GM12801 (cell line): Measurements from ENCODE around the gene NCOA1.

ENCODE experiments used
- CTCF ChIP-seq: IDR thresholded peaks from one replicate; pipeline ENCODE4 v1.5.1; 2011; ENCODE audit warnings: control low read depth; ENCODE audit not compliant: insufficient read length; ENCODE audit errors: extremely low read depth

NCOA1 gene

DNA sequence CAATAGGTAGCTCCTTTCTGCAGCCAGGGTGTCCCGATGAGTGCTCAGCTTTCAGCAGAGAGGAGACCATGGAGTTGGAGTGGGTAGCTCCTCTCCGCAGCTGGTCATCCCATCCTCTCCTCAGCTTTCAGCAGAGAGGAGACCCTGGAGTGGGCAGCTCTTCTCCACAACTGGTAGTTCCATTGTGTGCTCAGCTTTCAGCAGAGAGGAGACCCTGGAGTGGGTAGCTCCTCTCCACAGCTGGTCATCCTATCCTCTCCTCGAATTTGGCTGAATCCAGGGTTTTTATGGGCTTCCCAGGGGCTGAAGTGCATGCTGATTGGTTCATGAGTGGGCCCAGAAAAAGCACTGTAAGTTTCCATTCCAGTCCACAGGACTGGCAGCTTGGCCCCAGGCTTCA, 75.2 kb downstream of the NCOA1 start:
- no peak for TF ChIP-seq CTCF

DNA sequence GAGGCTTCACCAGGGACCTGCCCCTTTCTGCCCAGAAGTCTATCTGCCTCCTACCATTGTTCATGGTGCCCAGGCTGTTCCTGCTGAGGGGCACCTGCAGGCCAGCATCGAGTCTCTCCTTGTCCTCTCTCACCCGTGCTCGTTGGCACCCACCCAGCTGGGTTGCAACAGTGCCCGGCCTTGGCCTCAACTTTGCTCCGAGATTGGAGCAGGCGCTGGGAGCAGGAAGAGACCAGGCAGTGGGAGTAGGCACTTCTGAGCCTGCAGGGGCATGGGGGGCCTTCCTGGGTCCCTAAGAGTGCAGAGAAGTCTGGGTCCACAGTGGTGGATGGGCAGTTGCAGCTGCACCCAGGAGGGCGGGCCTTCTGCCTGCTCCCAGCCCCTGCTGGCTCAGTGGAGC, 75.6 kb downstream of the NCOA1 start:
- no peak for TF ChIP-seq CTCF

DNA sequence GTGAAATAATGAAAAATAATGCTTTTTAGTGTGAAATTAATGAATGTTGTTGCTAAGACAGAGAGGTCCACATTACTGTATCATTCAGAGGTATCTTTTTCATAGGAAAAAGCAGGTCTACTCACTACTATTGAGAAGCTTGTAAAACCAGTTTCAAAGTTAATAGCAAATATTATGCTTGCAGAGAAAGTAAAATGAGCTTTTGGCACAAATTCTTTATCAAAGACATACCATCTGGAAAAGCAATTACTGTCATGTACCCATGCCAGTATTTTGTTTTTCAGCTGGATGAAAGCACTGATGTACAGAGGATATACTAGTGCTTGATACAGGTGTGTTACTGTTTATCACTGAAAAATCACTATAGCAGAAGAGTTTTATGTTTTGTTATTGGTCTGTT, 77.5 kb downstream of the NCOA1 start:
- no peak for TF ChIP-seq CTCF

DNA sequence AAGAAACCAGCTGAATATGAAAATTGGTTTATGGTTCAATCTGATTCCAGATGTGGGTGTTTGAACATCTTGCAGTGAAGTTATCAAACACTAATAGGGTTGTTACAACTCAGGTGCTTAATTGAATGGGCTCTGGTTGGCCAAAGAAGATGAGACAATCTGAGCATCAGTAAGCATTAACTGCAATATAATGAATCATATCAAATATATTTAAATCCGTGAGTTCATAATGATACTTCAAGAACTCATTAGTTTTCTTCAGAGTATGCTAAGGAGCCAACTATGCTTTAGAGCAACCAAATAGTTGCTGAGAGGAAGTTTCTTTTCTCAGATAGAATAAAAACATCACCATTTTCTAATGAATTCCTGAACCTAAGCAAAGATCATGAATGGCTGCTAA, 79.2 kb downstream of the NCOA1 start:
- no peak for TF ChIP-seq CTCF

DNA sequence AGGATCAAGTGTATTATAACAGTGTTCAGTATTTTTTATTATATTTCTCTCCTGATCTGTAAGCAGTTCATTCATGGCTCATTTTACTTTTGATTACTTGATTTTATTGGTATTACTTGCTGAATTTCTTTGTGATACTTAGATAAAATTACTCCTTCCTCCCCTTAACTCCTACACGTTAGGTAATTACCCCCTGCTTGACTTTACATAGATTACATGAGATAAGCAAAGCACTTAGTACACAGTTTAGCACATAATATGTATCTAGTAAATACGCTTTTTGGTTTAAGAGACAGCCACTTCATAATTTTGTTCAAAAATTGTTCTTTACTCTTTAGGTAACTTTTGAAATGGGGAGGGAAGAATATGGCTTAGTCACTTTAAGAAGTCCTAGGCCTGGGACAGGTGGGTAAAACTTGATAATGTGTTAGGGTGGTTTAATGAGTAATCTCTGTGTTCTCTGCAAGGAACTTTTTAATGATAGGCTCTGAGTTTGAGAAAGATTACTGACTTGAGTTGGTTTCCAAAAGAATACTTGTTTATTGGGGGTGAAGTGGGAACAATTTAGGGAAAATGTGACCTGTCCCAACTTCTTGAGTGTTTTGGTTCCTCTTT, 80.9 kb downstream of the NCOA1 start:
- TF ChIP-seq CTCF: no peak

DNA sequence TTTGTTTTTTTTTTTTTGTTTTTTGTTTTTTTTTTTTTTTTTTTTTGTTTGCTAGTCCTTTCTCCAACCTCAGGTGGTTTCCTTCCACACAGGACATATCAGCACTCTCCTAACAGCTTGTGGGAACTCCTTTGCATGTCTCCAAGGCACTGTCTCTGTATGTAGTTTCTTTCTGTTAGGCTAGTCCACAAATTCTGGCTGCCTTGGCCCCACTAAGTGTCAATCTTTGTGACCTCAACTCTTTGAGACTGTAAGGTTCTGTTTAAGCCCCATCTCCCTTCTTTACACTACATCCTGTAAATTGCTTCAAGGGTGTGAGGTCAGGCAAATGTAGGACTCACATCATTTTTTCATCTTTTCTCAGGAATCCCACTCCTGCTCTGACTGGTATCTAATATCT, 85.1 kb downstream of the NCOA1 start:
- TF ChIP-seq CTCF: no peak

GRCh38 chr2:24576617-24577016, 85.6 kb downstream of the NCOA1 start:
- TF ChIP-seq CTCF: no peak
